ENCODE data around the gene SLC13A4. TPM values are rescaled to one million over a fixed set of nuclear protein-coding genes. Genes with fewer than 3 reads are reported as not detected.
A peak's percentile ranks its signal among the peaks of the same experiment; 100 is the strongest.

The SLC13A4 gene
- total and polyA plus RNA-seq, 2 of the 13 experiments (the other 11 are each of a cell fraction or from before 2014, with no cell fraction given) = 0.04 TPM; not detected in 1

DNA sequence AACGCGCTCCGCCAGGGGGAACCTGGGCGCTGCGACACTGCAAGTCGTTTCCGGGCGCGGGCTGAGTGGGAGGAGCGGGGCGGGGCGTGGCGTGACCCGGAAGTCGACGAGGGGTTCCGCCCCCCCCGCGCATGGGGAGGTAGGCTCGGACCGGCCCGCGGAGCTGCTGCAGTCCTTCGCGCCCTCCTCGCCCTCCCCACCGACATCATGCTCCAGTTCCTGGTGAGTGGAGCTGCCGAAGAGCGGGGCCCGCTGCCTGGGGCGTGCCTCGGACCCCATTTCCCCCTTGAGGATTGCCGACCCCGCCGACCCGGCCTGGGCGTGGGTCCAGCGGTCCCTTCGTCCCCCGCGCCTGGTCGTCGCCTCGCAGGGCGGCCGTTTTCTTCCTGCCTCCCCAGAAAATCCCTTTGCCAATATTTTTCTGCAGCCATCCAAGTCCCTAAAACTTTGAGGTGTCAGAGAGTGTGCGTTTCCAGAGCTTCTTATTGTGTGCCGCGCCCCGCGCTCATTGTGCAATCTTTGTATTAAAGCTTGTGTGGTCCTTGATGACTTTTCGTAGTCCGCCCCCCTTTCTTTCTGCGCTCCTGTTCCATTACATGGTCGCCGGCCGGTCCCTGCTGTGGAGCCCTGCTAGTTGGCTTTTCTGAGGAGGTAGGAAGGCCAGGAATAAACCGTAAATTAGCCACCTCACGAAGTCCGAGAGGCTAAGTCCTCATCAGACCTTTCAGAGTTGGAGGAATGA lies 65.4 kb downstream of the SLC13A4 start, which contains the start of gene STMP1 (continued):
- TF ChIP-seq, protein P1, sequence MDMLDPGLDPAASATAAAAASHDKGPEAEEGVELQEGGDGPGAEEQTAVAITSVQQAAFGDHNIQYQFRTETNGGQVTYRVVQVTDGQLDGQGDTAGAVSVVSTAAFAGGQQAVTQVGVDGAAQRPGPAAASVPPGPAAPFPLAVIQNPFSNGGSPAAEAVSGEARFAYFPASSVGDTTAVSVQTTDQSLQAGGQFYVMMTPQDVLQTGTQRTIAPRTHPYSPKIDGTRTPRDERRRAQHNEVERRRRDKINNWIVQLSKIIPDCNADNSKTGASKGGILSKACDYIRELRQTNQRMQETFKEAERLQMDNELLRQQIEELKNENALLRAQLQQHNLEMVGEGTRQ (IDR thresholded peaks at IDR 0.05; ENCODE audit: low read depth, low read length) = no peak
- TF ChIP-seq, protein P1 (CRISPR knock-in tag; IDR thresholded peaks at IDR 0.05; ENCODE audit: borderline replicate concordance) = 0 out of 2 replicates have a peak, but pooled peaks have one; percentile 41
- TF ChIP-seq ZNF12 (CRISPR knock-in tag; IDR thresholded peaks at IDR 0.05) (peak; percentile 65), ZNF451 (CRISPR knock-in tag; IDR thresholded peaks at IDR 0.05) (peak; percentile 97), ZNF292 (CRISPR knock-in tag; IDR thresholded peaks at IDR 0.05; ENCODE audit: borderline replicate concordance, low read depth) (no peak), DPF2 (CRISPR knock-in tag; IDR thresholded peaks at IDR 0.05; ENCODE audit: borderline replicate concordance, low read depth) (no peak), BCL6 (CRISPR knock-in tag; IDR thresholded peaks at IDR 0.05) (peak; percentile 67), NFE2L2 (IDR thresholded peaks at IDR 0.05; ENCODE audit: low read length) (no peak), ZFP36L1 (CRISPR knock-in tag; IDR thresholded peaks at IDR 0.05) (peak; percentile 68; the same call in 1 of the 2 replicates), BORCS8-MEF2B (CRISPR knock-in tag; IDR thresholded peaks at IDR 0.05) (peak; percentile 68), ZNF382 (CRISPR knock-in tag; IDR thresholded peaks at IDR 0.05; ENCODE audit: borderline replicate concordance) (no peak), AKAP8 (CRISPR knock-in tag; IDR thresholded peaks at IDR 0.05) (0 out of 2 replicates have a peak, but pooled peaks have one; percentile 67), TBL1XR1 (IDR thresholded peaks at IDR 0.05; ENCODE audit: borderline replicate concordance, low read length, partially characterized antibody) (no peak), RXRB (CRISPR knock-in tag; IDR thresholded peaks at IDR 0.05; ENCODE audit: borderline replicate concordance) (peak; percentile 43), ZSCAN12 (CRISPR knock-in tag; IDR thresholded peaks at IDR 0.05) (peak; percentile 81; the same call in 1 of the 2 replicates), SALL2 (CRISPR knock-in tag; IDR thresholded peaks at IDR 0.05) (peak; percentile 97), YEATS4 (CRISPR knock-in tag; IDR thresholded peaks at IDR 0.05; ENCODE audit: borderline replicate concordance) (peak; percentile 95)
- TF ChIP-seq, protein P2, sequence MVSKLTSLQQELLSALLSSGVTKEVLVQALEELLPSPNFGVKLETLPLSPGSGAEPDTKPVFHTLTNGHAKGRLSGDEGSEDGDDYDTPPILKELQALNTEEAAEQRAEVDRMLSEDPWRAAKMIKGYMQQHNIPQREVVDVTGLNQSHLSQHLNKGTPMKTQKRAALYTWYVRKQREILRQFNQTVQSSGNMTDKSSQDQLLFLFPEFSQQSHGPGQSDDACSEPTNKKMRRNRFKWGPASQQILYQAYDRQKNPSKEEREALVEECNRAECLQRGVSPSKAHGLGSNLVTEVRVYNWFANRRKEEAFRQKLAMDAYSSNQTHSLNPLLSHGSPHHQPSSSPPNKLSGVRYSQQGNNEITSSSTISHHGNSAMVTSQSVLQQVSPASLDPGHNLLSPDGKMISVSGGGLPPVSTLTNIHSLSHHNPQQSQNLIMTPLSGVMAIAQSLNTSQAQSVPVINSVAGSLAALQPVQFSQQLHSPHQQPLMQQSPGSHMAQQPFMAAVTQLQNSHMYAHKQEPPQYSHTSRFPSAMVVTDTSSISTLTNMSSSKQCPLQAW (CRISPR knock-in tag; IDR thresholded peaks at IDR 0.05) = no peak
- TF ChIP-seq, protein P3, sequence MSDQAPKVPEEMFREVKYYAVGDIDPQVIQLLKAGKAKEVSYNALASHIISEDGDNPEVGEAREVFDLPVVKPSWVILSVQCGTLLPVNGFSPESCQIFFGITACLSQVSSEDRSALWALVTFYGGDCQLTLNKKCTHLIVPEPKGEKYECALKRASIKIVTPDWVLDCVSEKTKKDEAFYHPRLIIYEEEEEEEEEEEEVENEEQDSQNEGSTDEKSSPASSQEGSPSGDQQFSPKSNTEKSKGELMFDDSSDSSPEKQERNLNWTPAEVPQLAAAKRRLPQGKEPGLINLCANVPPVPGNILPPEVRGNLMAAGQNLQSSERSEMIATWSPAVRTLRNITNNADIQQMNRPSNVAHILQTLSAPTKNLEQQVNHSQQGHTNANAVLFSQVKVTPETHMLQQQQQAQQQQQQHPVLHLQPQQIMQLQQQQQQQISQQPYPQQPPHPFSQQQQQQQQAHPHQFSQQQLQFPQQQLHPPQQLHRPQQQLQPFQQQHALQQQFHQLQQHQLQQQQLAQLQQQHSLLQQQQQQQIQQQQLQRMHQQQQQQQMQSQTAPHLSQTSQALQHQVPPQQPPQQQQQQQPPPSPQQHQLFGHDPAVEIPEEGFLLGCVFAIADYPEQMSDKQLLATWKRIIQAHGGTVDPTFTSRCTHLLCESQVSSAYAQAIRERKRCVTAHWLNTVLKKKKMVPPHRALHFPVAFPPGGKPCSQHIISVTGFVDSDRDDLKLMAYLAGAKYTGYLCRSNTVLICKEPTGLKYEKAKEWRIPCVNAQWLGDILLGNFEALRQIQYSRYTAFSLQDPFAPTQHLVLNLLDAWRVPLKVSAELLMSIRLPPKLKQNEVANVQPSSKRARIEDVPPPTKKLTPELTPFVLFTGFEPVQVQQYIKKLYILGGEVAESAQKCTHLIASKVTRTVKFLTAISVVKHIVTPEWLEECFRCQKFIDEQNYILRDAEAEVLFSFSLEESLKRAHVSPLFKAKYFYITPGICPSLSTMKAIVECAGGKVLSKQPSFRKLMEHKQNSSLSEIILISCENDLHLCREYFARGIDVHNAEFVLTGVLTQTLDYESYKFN (CRISPR knock-in tag; conservative IDR thresholded peaks at IDR 0.05) = peak; percentile 57
- TF ChIP-seq, protein P4, sequence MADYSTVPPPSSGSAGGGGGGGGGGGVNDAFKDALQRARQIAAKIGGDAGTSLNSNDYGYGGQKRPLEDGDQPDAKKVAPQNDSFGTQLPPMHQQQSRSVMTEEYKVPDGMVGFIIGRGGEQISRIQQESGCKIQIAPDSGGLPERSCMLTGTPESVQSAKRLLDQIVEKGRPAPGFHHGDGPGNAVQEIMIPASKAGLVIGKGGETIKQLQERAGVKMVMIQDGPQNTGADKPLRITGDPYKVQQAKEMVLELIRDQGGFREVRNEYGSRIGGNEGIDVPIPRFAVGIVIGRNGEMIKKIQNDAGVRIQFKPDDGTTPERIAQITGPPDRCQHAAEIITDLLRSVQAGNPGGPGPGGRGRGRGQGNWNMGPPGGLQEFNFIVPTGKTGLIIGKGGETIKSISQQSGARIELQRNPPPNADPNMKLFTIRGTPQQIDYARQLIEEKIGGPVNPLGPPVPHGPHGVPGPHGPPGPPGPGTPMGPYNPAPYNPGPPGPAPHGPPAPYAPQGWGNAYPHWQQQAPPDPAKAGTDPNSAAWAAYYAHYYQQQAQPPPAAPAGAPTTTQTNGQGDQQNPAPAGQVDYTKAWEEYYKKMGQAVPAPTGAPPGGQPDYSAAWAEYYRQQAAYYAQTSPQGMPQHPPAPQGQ (CRISPR knock-in tag; IDR thresholded peaks at IDR 0.05; ENCODE audit: borderline replicate concordance) = no peak

All from HepG2 (cell line).